NK-92 (cell line): Measurements from ENCODE around the gene NLE1.
"Not testable (repeated sequence)": the region's sequence is repeated elsewhere in the genome, so short reads cannot be mapped to it uniquely, and the experiment has no call there.

Source experiments
- DNase-seq: peaks from one replicate; lab custom pipeline; 2025; ENCODE audit not compliant: unreplicated experiment; lab: John Stamatoyannopoulos, UW

NLE1 gene

DNA sequence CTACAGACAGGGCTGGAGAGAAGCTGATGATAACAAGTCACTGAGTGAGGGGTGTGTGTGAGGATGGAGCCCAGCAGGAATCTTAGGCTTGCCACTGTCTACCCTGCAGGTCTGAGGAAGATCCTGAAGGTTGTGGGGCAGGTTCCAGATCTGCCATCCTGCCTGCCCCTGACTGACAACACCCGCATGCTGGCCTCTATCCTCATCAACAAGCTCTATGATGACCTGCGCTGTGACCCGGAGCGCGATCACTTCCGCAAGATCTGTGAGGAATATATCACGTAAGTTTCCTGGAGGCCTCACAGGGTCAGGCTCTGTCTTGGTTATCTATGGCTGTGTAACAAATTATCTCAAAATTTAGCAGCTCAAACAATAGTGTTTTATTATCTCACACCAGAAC is 21.8 kb upstream of the NLE1 start:
- no peak for DNase-seq

DNA sequence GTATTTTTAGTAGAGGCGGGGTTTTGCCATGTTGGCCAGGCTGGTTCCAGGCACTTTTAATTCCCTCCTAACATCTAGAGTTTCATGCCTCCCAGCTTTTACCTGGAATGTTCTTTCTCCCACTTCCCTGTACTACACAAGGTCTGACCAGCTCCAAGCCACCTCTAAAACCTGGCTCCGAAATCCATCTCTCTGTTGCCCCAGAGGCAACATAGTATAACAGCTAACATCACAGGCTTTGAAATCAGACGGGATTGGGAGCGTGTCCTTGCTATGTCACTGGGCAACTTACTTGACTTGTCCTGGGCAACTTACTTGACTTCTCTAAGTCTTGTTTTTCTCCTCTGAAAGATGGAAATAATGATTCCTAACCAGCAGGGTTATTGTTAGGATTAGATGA is 20.7 kb upstream of the NLE1 start:
- DNase-seq = no peak

DNA sequence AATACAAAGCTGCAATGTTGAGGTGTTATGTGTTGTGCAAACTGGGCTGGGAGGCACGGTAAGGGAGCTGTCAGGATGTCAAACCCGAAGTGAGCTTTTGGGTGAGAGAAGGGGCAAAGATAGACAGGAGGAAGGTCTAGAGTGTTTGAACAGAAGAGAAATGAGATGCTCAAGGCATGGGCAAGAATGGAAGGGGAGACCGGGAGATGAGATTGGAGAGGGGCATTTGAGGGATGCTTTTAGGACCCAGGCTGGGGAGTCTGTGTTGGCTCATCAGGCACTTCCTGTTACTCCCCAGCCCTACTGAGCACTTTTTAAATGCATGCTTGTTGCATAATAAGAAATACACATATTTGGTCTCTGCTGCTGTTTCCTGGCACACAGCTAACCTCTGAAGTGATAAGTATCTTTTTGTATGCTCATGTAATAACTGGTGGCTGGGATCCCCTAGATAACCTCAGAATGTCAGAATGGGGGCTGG is 19.2 kb upstream of the NLE1 start:
- DNase-seq = no peak

DNA sequence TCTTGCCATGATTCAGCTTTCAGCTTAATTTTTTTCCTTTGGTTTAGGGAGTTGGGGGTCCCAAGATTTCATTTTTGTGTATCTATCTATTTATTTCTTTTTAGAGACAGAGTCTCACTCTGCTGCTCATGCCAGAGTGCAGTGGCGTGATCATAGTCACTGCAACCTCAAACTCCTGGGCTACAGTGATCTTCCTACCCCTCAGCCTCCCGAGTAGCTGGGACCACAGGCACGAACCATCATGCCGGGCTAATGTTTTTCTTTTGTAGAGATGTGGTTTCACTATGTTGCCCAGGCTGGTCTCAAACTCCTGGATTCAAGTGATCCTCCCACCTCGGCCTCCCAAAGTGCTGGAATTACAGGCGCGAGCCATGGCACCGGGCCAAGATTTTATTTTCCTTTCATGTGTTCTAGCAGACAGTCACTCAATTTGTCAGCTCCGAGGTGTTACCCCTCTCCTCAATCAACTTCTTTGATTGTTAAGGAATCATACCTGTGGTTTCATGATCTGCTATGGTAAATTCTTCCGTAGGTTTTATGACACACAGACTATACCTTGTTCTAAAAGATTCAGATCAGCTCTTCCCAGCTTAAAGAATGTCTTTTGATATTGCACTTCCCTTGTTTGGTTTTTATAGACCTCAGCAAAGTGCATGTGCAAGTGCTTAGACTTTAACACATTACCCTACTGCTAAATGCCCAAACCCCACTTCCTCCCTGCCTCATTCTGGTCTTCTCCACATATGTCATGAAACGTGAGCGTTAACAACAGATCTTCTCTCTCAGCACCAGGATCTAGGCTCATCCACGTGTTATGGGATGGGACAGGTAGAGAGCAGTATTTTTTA is 18.5 kb upstream of the NLE1 start:
- DNase-seq = no peak

DNA sequence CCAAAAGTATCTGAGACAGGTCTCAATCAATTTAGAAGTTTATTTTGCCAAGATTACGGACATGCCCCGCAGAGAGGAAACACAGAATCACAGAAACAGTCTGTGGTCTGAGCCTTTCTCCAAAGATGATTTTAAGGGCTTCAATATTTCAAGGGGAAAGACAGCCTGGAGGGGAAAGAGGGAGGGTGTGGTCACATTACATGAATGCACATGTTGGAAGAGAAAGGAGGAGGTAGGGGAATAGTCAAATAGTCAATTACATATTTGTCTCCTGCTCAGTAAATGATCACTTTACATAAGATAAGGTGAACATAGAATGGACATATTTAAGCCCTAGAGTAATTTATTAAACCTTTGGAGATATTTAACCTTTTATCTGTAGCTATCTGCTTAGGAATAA is 17.8 kb upstream of the NLE1 start:
- no peak for DNase-seq

DNA sequence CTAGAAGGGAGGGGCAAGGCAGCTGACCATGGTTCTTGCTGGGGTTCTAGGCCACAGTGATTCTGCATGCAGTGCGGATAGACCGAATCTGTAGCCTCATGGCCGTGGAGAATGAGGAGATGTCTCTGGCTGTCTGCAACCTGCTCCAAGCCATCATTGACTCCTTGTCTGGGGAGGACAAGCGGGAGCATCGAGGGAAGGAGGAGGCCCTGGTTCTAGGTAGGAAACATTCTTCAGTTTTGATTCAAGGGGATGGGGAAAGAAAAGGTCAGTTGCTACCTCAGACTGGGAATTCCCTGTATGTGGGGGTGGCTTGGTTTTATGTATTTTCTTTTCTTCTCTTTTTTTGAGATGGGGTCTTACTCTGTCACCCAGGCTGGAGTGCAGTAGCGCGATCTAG is 13.1 kb upstream of the NLE1 start:
- no peak for DNase-seq

DNA sequence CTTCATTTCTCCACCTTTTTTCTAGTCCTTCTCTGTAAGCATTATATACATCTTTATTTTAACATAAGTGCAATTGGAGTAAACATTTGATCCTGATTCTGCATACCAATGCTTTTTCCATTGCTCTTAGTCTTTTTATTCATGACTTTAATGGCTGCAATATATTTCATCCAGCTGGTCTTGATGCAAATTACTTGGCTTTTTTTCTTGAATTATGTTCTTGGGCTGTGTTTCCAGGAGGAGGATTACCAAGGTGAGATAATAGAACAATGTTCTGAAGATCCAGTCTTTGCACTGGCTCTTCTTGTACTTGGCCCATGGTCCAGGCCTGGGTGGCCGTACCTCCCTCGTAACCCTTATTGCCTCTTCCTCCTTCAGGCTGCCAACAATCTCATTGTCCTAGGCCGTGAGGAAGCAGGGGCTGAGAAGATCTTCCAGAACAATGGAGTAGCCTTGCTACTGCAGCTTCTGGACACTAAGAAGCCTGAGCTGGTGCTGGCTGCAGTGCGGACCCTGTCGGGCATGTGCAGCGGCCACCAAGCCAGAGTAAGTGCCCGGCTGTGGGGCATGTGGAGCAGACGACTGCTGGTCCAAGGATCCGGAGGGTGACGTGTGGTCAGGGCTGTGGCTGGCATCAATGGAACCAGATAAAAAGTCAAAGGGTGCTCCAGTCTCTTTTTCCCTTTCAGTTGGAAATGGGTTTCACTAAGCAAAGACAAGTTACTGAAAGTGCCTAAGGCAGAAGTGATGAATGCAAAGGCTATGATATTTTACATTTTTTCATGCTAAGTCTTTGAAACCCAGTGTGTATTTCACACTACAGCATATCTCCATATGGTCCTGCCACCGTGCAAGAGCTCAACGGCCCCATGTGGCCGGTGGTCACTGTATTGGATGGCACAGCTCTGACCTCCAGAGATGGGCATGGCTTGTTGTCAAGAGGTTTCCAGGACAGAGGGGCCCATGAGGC is 12.4 kb upstream of the NLE1 start:
- no peak for DNase-seq

DNA sequence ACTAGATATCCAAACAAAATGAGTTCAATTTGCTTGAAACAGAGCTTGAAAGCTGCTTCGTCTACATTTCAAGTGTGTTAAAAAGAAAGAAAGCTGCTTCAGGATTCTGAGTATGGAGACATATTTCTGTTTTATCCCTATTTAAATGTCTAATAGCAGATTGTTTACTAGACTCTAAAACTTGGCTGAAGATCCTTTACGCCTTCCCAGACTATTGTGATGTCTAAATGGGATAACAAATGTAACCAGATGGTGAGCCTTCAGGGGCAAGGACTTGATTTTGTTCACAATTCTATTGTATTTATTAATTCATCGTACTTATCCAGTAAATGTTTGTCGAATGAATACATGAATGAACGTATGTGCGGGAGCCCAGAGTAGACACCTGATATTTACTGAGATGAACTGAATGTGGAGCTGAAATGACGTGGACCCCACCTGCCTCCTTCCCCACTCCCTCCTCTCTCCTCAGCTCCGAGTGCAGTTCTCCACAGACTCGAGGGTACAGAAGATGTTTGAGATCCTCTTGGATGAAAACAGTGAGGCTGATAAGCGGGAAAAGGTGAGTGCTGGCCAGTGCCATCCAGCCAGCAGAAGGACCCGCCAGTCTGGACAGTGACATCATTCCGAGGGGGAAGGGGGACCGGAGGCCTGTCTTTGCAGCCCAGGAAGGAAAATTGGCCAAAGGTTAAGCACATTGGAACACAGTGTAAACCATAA is 10.5 kb upstream of the NLE1 start:
- DNase-seq = no peak

DNA sequence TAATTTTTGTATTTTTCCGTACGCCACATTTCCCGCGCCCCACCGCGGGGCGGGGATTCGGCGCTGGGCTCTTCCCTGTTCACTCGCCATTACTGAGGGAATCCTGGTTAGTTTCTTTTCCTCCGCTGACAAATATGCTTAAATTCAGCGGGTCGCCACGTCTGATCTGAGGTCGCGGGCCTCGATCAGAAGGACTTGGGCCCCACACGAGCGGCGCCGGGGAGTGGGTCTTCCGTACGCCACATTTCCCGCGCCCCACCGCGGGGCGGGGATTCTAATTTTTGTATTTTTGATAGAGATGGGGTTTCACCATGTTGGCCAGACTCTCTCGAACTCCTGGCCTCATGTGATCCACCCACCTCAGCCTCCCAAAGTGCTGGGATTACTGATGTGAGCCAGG is 9.0 kb upstream of the NLE1 start:
- not testable (repeated sequence) for DNase-seq

DNA sequence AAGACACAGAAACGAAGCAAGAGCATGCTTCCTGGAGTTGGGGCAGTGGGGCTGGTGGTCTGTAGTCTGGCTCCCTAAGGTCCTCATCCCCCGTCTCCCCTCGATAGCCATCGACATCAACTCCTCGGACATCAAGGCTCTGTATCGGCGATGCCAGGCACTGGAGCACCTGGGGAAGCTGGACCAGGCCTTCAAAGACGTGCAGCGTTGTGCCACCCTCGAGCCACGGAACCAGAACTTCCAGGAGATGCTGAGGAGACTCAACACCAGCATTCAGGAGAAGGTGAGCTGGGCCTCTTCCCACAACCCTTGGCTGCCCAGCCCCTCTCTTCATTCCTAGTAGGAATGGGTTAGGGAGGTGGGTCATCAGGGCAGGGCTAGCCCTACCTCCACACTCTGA is 7.8 kb upstream of the NLE1 start:
- DNase-seq = no peak

DNA sequence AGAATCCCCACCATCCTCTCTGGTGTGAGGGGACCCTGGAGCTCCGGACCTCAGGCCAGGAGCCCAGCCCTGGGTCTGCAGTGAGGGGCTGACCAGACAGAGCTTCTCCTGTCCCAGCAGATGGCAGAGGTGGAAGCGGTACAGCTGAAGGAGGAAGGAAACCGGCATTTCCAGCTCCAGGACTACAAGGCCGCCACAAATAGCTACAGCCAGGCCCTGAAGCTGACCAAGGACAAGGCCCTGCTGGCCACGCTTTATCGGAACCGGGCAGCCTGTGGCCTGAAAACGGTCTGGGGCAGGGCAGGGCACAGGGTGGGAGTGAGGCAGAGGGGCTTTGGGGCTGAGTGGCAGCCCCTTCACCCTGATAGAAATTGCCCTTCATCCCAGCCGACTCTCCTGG is 6.0 kb upstream of the NLE1 start:
- DNase-seq = no peak

DNA sequence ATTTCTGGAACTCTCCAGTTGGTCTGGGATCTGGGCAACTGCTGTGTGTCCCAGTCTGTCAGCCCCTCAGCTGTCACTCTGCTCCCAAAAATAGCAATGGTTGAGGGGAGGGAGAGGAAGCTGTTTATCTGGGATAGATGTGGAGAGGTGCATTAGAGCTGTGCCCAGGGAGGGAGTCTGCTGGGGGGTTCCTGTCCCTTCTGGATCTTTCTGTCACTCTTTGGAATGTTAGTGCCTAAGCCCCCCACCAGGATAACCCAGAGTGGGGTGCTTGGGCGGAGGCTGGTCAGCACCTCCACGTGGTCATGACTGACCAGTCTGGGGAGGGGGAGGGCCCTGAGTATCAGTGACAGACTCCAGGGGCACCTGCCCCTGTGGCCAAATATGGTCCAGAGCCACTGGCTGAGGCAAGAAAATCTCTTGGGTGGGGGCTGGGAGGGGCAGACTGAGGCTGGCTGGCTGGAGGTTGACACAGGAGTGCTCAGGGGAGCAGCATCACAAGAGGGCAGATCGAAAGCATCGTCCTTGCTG is 5.3 kb upstream of the NLE1 start, which contains the start of gene UNC45B:
TSS of gene UNC45B (plus strand) at position 443 of the 531 bp plus-strand sequence. CDS start 447 bp downstream, outside the sequence.
- no peak for DNase-seq

DNA sequence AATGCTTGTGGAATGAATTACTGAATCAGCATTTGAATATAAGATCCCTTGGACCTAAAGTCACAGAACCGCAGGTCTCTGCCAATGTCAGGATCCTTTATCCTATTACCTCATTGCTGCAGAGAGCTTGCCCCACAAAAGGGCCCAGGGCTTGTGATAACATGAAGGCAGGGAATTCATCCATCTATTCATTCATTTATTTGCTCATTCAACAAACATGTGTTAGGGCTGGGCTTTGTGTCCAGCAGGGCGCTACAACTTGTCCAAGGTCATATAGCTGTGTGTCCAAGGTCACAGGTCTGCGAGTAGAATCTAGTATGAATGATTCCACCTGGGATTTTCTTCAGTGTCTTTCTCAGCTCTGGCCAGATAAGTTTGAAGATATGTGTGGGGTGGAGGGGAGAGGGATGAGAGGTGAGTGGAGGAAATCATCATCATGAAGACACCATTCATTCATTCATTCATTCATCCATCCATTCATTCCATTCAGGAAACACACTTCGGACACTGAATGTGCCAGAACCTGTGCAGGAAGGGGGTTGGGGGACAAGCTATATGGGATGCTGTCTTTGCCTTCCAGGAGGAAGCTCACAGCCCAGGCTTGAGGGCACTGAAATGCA is 4.2 kb upstream of the NLE1 start:
- DNase-seq = no peak

DNA sequence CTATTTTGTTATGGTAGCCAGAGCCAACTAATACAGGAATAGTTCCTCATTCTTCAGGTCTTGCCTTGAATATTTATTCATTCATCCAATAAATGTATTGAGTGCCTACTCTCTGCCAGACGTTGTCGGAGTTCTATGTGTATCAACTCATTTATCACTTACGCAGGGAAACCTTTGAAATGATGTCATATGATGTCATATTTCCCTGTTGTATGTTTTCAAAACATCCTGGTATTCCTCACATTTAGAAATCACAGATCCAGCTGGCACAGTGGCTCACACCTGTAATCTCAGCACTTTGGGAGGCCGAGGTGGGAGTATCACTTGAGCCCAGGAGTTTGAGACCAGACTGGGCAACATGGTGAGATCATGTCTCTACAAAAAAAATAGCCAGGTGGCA is 2.7 kb upstream of the NLE1 start:
- DNase-seq = no peak

DNA sequence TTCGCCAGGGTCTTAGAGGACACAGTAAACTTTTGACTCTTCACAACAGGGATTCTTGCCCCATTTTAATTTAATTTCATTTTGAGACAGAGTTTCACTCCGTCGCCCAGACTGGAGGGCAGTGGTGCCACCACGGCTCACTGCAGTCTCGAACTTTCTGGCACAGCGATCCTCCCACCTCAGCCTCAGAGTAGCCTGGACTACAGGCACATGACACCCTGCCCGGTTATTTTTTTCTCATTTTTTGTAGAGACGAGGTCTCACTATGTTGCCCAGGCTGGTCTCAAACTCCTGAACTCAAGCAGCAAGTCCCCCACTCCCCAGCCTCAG is 329 bp upstream of the NLE1 start:
- no peak for DNase-seq

DNA sequence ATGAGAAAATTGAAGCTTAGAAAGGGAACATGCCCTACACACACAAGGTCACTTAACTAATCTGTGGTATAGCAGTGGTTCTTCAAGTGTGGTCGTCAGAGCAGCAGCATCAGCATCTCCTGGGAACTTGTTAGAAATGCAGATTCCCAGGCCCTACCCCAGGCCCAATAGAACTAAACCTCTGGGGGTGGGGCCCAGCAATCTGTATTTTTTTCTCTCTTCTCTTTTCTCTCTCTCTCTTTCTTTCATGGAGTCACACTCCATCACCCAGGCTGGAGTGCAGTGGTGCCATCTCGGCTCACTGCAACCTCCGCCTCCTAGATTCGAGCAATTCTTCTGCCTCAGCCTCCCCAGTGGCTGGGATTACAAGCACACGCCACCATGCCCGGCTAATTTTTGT is 3.9 kb downstream of the NLE1 start:
- DNase-seq = no peak

DNA sequence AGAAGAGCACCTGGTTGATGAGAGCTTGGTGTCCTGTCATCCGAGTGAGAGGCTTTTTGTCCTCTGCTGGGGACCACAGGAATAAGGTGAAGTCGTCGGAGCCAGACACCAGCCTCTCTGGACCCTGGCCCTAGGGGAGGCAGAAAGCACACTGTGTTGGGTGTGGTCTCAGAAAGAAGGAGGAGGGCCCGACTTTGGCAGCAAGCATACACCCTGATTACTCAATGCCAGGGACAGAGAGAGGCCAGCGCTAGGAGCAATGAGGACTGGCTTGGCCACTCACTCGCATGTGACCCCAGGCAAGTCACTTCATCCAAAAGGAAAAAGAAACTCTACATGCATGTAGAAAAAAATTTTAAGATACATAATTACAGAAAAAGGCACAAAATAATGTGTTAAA is 6.8 kb downstream of the NLE1 start:
- no peak for DNase-seq

DNA sequence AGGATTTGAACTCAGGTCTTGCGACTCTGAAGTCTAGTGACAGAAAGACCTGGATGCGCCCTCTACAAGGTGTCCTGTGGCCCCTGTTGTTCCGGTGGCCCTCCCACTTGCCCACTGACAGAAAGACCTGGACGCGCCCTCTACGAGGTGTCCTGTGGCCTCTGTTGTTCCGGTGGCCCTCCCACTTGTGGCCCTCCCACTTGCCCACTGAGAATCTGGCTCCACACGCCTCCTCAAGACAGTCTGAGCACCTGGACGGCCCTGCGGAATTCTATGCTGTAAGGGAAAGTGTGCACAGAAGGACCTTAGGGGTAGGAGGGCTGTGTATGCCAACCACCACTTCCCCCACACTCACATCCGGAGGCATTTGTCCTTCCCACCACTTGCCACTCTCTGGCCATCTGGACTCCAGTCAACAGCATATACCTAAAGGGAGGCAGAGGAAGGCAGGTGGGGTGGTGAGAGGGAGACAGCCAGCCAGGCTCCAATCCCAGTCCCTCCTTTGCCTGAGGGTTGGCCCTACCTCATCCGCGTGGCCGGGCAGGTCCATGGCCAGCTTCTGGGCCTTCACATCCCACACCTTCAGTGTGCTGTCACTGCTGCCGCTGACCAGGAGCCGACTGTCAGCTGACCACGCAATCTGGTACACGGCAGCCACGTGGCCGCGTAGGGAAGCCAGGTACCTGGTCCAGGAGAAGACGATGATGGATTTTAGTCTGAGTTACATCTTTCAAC is 9.1 kb downstream of the NLE1 start:
- no peak for DNase-seq

DNA sequence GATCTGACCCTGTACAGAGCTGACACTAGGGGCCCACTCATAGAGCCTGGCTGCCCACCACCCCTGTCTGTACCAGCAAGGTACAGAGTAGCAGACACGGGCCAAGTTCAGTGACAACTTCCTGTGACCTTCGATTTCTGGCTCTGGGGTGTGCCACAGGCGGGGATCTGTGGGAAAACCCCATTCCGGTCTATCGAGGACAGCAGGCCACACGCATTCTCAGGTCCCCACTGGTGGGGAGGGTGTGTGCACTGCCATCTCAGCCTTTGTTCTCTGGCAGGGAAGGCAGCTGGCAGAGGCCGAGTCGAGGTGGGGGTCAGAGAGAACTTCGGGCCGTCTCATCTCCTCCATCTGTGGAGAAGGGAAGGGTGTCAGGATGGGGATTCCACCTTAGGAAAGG is 10.0 kb downstream of the NLE1 start:
- DNase-seq = no peak

DNA sequence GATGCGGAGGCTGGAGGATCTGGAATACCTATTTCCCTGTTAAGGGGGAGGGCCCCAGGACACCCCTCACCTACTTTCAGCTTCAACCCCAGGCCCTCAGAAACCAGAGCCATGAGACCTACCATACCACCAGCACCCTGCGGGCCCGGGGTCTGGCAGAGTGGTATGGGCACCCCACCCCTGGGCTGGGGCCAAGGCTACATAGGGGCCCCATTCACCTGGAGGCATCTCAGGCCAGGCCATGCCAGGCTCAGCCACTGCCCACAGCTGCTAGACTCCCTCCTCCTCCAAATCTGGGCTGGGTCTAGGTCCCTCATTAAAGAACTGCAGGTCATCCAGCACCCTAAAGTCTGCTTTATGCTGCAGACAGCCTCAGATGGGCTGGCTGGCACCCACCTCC is 11.7 kb downstream of the NLE1 start:
- no peak for DNase-seq
